ENCODE data around the gene DIP2B. TPM values are rescaled to one million over a fixed set of nuclear protein-coding genes. Genes with fewer than 3 reads are reported as not detected.
"Not testable (repeated sequence)": the region's sequence is repeated elsewhere in the genome, so short reads cannot be mapped to it uniquely, and the experiment has no call there.

DIP2B gene
- total RNA-seq, 2 experiments from 2014 or later, result 21.2 to 23.7 TPM

DNA sequence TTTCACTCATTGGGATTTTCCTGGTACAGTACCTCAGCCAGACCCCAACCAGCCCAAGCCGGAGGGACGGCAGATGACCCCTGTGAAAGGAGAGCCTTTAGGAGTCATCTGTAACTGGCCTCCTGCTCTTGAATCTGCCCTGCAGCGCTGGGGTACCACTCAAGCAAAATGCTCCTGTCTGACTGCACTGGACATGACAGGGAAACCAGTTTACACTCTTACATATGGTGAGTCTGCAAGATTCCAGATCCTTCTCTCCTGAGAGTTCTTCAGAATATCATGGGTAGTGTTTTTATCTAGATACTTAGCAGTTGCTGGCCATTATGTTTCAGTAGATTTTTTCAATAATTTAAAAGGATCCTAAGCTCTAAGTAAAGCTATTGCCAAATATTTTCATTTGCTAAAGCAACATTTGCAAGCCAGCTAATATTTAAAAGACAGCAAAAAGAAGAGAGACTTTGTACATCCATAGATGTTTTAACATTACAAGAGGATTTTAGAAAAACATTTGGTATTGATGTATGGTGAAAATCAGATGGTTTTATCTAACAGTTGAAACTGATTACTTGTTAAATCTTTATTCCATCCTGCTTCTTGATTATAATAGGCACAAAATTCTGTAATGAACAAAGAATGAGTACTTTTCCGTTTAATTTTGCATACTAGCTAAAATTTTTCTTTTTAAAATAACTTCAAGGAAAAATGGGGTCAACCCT lies 174.0 kb downstream of the DIP2B start:
- TF ChIP-seq, protein P1, sequence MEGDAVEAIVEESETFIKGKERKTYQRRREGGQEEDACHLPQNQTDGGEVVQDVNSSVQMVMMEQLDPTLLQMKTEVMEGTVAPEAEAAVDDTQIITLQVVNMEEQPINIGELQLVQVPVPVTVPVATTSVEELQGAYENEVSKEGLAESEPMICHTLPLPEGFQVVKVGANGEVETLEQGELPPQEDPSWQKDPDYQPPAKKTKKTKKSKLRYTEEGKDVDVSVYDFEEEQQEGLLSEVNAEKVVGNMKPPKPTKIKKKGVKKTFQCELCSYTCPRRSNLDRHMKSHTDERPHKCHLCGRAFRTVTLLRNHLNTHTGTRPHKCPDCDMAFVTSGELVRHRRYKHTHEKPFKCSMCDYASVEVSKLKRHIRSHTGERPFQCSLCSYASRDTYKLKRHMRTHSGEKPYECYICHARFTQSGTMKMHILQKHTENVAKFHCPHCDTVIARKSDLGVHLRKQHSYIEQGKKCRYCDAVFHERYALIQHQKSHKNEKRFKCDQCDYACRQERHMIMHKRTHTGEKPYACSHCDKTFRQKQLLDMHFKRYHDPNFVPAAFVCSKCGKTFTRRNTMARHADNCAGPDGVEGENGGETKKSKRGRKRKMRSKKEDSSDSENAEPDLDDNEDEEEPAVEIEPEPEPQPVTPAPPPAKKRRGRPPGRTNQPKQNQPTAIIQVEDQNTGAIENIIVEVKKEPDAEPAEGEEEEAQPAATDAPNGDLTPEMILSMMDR (IDR thresholded peaks at IDR 0.05), result no peak
- no peak for ATAC-seq
- Mint-ChIP-seq H3K27me3 (no peaks in the 10 kb centered on the region), H3K36me3 (ENCODE audit: low read depth) (peaks cover 16% of the 10 kb centered on the region), H3K9me3 (no peaks in the 10 kb centered on the region), H3K27ac (no peak overlapping the region), H3K4me3 (no peak overlapping the region), H3K4me1 (ENCODE audit: low read depth) (no peaks in the 10 kb centered on the region)
- intact Hi-C loops (cut with micrococcal nuclease), result no loop called here
- POLR2A ChIA-PET, result no interaction called here
- CTCF ChIA-PET, result interaction anchor here (0.5 to 1.3 kb wide), 3 partner anchors 8 to 174 kb away, joined by 3 read pairs; partner anchors contain the start of gene DIP2B
- no peak for DNase-seq

DNA sequence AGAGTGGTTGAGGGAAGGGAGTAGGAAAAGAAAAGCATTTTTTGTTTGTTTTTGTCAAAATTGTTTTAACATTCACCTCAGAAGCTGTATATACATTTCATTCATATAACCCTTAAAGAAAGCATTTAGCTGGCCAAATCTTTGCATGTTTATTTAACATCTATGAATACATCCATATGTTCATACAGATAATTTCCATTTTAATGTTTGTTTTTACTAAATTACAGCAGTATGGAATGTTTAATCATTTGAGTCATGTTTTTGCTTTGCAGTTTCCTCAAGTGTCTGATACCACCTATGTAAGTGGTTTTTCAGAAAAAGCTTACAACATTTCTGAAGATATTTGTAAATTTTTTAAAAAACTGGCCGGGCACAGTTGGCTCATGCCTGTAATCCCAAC lies 174.8 kb downstream of the DIP2B start:
- Mint-ChIP-seq H3K27ac (no peak overlapping the region), H3K4me3 (no peak overlapping the region), H3K4me1 (ENCODE audit: low read depth) (no peaks in the 10 kb centered on the region), H3K9me3 (no peaks in the 10 kb centered on the region), H3K36me3 (ENCODE audit: low read depth) (peaks cover 16% of the 10 kb centered on the region), H3K27me3 (no peaks in the 10 kb centered on the region)
- no peak for ATAC-seq
- TF ChIP-seq, protein P1 (IDR thresholded peaks at IDR 0.05), result no peak
- no peak for DNase-seq
- intact Hi-C loops (cut with micrococcal nuclease), result no loop called here
- ChIA-PET POLR2A (no interaction called here), CTCF (interaction anchor here (0.6 to 1.0 kb wide), 2 partner anchors 9 to 175 kb away, joined by 3 to 5 read pairs; partner anchors contain the start of gene DIP2B)

DNA sequence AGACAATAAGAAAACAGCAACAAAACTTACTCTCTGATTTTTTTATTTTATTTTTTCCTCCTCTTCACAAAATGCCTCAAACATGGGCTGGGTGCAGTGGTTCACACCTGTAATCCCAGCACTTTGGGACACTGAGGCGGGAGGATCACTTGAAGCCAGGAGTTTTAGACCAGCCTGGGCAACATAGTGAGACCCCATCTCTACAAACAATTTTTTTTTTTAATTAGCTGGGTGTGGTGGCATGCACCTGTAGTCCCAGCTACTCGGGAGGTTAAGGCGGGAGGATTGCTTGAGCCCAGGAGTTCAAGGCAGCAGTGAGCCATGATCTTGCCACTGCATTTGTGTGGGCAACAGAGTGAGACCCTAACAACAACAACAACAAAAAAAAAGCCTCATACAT lies 176.3 kb downstream of the DIP2B start:
- H3K4me3 Mint-ChIP-seq; H3K27ac Mint-ChIP-seq; H3K9me3 Mint-ChIP-seq; CTCF ChIA-PET; DNase-seq; H3K27me3 Mint-ChIP-seq; intact Hi-C loops (cut with micrococcal nuclease); ATAC-seq; POLR2A ChIA-PET; H3K4me1 Mint-ChIP-seq (ENCODE audit: low read depth): not testable (repeated sequence)
- H3K36me3 Mint-ChIP-seq (ENCODE audit: low read depth), result peaks cover 16% of the 10 kb centered on the region

DNA sequence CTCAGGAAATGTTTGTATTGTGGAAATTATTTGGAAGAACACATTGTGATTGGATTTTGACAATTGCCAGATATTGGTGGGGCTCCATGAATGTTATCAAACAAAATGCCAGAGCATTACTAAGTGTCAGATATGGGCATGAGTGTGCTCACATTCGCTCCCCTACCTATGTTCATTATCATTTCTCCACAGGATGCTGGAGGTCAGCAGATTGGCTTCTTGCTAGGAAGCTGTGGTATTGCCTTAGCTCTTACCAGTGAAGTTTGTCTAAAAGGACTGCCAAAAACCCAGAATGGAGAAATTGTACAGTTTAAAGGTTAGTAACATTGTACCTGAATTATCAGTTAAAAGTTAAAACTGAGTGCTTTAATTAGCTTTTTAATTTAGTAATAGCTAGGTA lies 180.9 kb downstream of the DIP2B start:
- TF ChIP-seq, protein P1 (IDR thresholded peaks at IDR 0.05), result no peak
- ChIA-PET POLR2A (no interaction called here), CTCF (no interaction called here)
- no peak overlapping the region for H3K4me3 Mint-ChIP-seq
- H3K9me3 Mint-ChIP-seq, result no peaks in the 10 kb centered on the region
- no peaks in the 10 kb centered on the region for H3K4me1 Mint-ChIP-seq (ENCODE audit: low read depth)
- H3K36me3 Mint-ChIP-seq (ENCODE audit: low read depth), result peaks cover 7% of the 10 kb centered on the region
- no peaks in the 10 kb centered on the region for H3K27me3 Mint-ChIP-seq
- DNase-seq (no peak), ATAC-seq (no peak)
- no peak overlapping the region for H3K27ac Mint-ChIP-seq
- intact Hi-C loops (cut with micrococcal nuclease), result no loop called here

DNA sequence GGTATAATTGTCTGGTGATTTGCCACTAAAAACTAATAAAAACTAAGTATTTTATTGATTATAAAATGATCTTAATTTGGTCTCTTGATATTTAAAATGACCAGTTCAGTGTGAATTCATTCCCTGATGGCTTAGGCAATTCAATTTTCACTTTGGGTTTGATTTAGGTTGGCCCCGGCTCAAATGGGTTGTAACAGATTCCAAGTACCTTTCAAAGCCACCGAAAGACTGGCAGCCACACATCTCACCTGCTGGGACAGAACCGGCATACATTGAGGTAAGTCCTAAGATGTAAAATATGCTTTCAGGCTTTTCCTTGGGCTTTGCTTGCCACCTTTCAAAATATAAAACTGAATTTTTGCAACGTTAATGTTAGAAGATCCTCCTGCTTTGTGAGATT lies 181.6 kb downstream of the DIP2B start:
- no peak overlapping the region for H3K4me3 Mint-ChIP-seq
- no peaks in the 10 kb centered on the region for H3K9me3 Mint-ChIP-seq
- CTCF ChIA-PET, result interaction anchor here (1.3 kb wide), 1 partner anchor 14 kb away, joined by 3 read pairs; no protein-coding TSS in a partner anchor
- no peak overlapping the region for H3K27ac Mint-ChIP-seq
- POLR2A ChIA-PET, result no interaction called here
- no peaks in the 10 kb centered on the region for H3K4me1 Mint-ChIP-seq (ENCODE audit: low read depth)
- ATAC-seq (no peak), DNase-seq (no peak)
- no peaks in the 10 kb centered on the region for H3K27me3 Mint-ChIP-seq
- intact Hi-C loops (cut with micrococcal nuclease), result no loop called here
- H3K36me3 Mint-ChIP-seq (ENCODE audit: low read depth), result peaks cover 7% of the 10 kb centered on the region
- TF ChIP-seq, protein P1 (IDR thresholded peaks at IDR 0.05), result no peak

Data from activated CD8-positive, alpha-beta T cell treated with anti-CD3 and anti-CD28 coated beads for 36 hours (primary cell).